Endometrial microvascular endothelial cells (primary cell): ENCODE results near the gene ELOVL2. TPM values are rescaled to one million over a fixed set of nuclear protein-coding genes. Genes with fewer than 3 reads are reported as not detected.
"Not testable (repeated sequence)": the region's sequence is repeated elsewhere in the genome, so short reads cannot be mapped to it uniquely, and the experiment has no call there.

Source experiments
- in situ Hi-C: cut with HindIII; loops from 2 replicates; pipeline ENCODE4 v1.10.0; 2017; ENCODE audit warnings: low sequenced_read_pairs, low pct_unique_long_range_greater_than_20kb; ENCODE audit errors: inconsistent ontology term
- total RNA-seq: library from RNA; depleted of rRNA; stranded (reverse); fragments of >200 nt; gene quantifications from one replicate; pipeline ENCODE4 v1.2.3, GENCODE V29; 2015; ENCODE audit errors: inconsistent ontology term

The ELOVL2 gene
- total RNA-seq, 1 donor from 2014 or later, result not detected

DNA sequence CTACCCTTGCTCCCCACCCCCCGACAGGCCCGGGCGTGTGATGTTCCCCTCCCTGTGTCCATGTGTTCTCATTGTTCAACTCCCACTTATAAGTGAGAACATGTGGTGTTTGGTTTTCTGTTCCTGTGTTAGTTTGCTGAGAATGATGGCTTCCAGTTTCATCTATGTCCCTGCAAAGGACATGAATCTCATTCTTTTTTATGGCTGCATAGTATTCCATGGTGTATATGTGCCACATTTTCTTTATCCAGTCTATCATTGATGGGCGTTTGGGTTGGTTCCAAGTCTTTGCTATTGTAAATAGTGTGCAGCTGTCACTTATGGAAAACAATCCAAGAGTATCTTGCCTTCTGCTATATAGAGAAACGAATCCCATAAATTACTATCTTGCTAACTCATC is 40.8 kb downstream of the ELOVL2 start:
- in situ Hi-C loops, result not testable (repeated sequence)

DNA sequence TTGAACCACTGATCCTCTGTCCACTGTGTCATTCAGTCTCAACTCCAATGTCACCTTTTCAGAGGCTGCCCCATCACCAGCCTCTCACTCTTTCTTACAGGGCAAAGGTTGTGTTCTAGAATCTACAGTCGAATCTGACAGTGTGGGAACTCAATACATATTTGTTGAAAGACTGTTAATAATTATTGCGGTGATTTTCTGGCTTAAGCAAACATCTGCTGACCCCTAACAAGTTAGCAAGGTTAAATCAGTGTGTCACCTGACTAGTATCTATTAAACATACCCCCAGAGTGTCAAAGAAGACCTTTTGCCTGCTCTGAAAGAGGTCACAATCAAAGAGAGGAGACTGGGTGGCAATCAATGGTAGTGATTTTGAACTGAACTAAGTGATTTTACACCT is 41.9 kb downstream of the ELOVL2 start:
- in situ Hi-C loops, result no loop called here

DNA sequence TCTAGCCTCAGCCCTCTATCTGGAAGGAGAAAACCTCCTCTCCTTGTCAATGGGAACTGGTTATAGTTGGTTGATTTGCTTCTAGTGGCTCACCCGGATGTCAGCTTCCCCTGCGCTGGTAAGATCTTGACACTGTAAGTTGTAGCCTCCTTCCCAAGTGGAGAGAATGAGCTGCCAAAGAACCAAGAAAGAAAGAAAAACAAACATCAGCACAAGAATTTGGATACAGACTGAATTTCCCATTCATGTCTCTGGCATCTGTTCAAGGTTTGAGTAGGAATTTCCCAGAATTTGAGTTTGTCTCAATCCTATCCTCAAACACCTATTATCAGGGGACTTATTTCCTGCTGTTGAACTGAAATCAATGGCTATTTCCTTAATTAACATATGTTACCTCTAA is 44.1 kb downstream of the ELOVL2 start:
- in situ Hi-C loops, result no loop called here

DNA sequence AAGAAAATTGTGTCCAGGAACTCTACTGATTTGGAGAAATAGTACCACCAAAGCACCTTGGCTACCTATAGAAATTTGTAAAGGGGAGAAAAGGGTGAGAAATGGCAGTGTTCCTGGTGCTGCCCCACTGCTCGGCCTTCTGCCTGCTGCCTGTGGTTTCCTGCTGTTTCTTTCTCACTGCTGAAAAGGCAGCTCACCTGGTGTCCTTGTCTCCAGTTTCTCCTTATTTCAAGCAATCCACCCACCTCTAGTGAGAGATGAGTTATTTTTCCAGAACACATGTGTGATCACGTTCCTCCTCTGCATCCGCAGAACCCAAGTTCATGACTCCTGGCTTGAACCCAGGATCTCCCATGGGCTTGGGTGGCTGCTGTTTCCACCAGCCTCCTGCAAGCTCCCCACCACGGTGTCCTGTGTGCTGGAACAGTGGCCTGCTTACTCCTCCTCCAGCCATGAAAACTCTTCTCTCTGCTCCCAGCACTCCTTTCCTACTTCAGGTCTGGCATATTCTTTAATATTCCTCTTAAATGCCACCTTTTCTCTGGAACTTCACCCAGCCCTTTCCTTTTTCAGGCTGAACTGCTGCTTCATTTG is 48.9 kb downstream of the ELOVL2 start:
- in situ Hi-C loops, result no loop called here

DNA sequence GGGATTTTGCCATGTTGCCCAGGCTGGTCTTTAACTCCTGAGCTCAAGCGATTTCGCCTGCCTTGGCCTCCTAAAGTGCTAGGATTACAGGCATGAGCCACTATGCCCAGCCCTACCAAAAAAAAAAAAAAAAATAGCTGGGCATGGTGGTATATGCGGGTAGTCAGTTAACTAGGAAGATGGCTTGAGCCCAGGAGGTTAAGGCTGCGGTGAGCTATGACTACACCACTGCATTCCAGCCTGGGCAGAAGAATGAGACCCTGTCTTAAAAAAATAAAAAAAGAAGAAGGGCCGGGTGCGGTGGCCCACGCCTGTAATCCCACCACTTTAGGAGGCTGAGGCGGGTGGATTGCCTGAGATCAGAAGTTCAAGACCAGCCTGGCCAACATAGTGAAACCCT is 50.2 kb downstream of the ELOVL2 start:
- in situ Hi-C loops, result no loop called here

GRCh38 chr6:10991115-10991514 is 53.0 kb downstream of the ELOVL2 start:
- in situ Hi-C loops, result no loop called here

GRCh38 chr6:10989587-10989986 is 54.5 kb downstream of the ELOVL2 start:
- in situ Hi-C loops, result no loop called here

- in situ Hi-C loops, result not testable (repeated sequence)
Observed at GRCh38 chr6:10984959-10985358, 59.1 kb downstream of the ELOVL2 start.

DNA sequence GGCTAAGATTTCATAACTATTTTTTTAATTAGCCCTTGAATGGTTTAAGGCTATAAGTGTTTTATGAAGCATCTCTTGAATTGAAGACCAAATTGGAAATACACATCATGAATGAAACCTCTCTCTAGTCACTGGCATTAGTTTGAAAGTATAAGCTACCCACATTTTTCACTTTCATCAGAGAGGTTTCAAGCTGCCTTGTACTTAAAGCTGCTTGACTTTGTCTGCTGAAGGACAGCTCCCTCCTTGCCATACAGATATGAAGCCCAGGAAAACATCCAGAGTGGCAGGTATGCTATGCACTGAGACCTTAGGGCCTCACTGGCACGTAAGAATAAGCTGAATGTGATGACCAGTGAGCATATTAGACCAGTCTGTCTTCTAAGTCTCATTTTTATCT is 62.7 kb downstream of the ELOVL2 start:
- in situ Hi-C loops, result no loop called here

GRCh38 chr6:10979603-10980002 is 64.5 kb downstream of the ELOVL2 start:
- in situ Hi-C loops, result no loop called here

DNA sequence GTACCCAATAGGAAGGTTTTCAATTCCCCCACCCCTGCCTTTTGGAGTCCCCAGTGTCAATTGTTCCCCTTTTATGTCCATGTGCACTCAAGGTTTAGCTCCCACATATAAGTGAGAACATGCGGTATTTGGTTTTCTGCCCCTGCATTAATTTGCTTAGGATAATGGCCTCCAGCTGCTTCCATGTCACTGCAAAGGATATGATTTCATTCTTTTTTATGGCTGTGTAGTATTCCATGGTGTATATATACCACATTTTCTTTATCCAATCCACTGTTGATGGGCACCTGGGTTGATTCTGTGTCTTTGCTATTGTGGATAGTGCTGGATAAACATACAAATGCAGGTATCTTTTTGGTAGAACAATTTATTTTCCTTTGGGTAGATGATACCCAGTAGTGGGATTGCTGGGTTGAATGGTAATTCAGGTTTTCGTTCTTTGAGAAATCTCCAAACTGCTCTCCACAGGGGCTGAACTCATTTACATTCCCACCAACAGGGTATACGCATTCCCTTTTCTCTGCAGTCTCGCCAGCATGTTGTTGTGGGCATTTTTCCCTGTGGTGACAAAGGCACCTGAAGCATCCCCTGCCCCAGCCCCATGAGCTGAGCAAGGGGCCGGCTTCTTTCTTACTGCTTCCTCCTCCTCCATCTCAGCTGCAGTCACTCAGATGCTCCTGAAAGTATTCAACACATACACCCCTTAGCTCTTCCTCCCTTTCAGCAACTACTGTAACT is 66.7 kb downstream of the ELOVL2 start:
- in situ Hi-C loops, result no loop called here

GRCh38 chr6:10976571-10976970 is 67.5 kb downstream of the ELOVL2 start:
- in situ Hi-C loops, result no loop called here

- in situ Hi-C loops, result no loop called here
Observed at GRCh38 chr6:10972196-10972595, 71.9 kb downstream of the ELOVL2 start.

DNA sequence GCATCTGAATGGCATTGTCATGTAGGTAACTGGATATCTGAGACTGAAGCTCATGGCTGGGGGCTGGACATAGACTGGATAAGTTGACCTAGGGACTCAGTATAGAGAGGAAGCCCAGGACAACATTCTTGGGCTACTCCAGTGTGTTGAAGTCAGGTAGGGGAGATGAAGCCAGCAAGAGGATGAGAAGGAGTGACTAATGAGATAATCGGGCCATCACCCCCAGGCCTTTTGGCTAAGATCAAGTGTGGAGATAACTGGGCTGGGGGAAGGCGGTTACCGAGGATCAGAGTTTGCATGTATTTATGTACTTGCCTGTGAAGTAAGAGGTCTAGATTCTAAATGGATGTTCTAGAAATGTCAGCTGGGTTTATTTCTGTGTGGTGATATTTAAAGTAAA is 73.4 kb downstream of the ELOVL2 start:
- in situ Hi-C loops, result no loop called here

- in situ Hi-C loops, result no loop called here
Observed at GRCh38 chr6:10968776-10969175, 75.3 kb downstream of the ELOVL2 start.

DNA sequence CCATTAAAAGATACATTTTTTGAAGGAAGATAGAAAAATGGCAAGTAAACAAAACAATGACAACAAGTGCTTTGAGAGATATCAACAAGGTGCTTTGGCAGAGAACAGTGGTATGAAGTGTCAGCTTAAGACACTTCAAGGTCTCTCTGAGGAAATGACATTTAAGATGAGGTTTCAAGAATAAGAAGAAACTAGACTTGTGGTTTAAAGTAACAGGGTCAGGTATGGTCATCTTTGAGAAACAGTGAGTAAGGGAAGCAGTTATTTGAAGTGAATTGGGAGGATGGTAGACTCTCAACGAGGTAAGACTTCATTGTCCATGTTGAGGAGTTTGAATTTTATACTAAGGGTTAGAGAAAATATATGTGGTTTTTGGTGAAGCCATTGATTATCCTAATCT is 79.4 kb downstream of the ELOVL2 start:
- in situ Hi-C loops, result no loop called here

- in situ Hi-C loops, result no loop called here
Observed at GRCh38 chr6:10963113-10963512, 81.0 kb downstream of the ELOVL2 start.

DNA sequence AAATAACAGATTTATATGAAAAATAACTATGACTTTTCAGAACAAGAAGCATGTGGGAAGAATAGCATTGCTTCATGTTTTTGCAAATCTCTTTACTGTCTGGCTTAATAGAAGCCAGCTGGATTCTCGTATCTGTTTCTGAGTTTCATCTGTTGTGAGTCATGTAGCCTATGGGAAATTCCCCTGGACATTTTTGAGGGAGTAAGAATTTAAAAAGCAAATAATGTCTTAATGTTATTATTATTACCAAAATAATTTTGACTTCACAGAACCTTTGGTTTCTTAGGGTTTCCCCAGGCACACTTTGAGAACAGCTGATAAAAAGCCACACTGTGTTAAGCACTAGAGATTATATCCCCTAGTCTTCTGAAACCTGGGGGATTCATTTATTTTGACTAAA is 81.4 kb downstream of the ELOVL2 start:
- in situ Hi-C loops, result no loop called here

DNA sequence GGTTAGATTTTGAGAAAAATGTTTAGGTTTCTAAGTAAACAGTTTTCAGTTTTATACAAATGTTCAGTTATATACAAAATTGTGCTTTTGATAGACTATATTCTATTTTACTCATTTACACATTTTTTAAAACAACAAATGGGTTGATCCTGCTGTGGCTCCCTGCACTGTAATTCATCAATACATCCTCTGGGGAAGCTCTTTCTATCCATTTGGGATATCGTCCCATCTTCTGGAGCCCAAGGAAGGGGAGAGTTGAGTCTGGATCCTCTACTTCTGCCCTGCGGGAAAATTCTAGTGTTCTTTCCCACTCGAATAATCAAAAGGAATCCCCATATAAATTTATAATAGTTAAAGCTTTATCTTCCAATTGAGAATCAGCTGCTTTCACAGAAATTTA is 82.3 kb downstream of the ELOVL2 start:
- in situ Hi-C loops, result no loop called here

DNA sequence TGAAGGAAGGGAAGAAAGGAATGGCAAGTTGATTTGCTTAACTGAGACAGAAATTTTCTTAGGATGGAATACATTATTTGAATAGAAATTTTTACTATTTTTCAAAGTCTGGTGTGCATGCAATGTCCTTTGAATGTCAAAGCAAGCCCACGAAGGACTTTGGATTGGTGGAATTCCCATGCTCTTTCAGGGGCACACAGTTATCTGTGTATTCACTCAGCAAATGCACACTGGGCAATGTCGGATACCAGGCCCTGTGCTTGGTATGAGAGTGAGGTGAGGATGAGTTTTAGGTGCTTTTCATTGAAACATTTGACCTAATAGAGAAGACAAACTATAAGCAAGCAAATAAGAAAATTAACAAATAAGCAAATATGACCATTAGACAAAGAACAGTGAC is 83.9 kb downstream of the ELOVL2 start:
- in situ Hi-C loops, result no loop called here

DNA sequence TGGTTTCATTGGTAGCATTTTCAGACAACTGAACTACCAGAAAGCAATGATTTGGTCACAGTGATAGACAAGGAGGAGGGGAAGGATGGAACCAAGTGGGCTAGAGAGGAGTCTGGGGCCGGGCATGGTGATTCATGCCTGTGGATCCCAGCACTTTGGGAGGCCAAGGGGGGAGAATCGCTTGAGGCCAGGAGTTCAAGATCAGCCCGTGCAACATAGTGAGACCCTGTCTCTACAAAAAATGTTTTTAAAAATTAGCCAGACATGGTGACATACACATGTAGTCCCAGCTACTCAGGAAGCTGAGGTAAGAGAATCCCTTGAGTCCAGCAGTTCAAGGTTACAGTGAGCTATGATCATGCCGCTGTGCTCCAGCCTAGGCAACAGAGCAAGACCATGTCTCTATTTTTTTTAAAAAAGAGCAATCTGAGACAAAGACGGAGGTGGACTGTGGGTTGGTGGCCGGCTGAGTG is 86.7 kb downstream of the ELOVL2 start:
- in situ Hi-C loops, result no loop called here
